Gastroesophageal sphincter (tissue), 4 donors: ENCODE results near the gene SLC4A2. TPM values are rescaled to one million over a fixed set of nuclear protein-coding genes. Genes with fewer than 3 reads are reported as not detected.

ENCODE experiments used
- ATAC-seq: fragments of 150-250 bp; one replicate; pipeline ENCODE4 v1.9.1; 2016; ENCODE audit warnings: mild to moderate bottlenecking, moderate library complexity
- H3K27ac ChIP-seq, 4 donors: fragments of 200-600 bp; sonication (generic) in 3 of 4; 1 replicate in 3 of 4; 2 replicates in 1 of 4; pipeline ENCODE4 v1.5.1; 2016 to 2019
- H3K27me3 ChIP-seq: fragments of 200-600 bp; sonication (generic); one replicate; pipeline ENCODE4 v1.5.1; 2019
- H3K36me3 ChIP-seq, 2 donors: fragments of 200-600 bp; sonication (generic); one replicate each; pipeline ENCODE4 v1.5.1; 2019; ENCODE audit warnings: control low read depth in 1 of 2
- H3K4me1 ChIP-seq, 3 donors: fragments of 200-600 bp; sonication (generic); 1 replicate in 2 of 3; 2 replicates in 1 of 3; pipeline ENCODE4 v1.5.1; 2016 to 2019; ENCODE audit warnings: control low read depth in 2 of 3
- H3K4me3 ChIP-seq, 2 donors: fragments of 200-600 bp; sonication (generic); one replicate each; pipeline ENCODE4 v1.5.1; 2019; ENCODE audit warnings: mild to moderate bottlenecking in 1 of 2, moderate library complexity in 1 of 2
- H3K9me3 ChIP-seq, 3 donors: fragments of 200-600 bp; sonication (generic); one replicate each; pipeline ENCODE4 v1.5.1; 2017 to 2019; ENCODE audit warnings: control low read depth in 2 of 3
- CTCF ChIP-seq, 4 experiments: fragments of 200-600 bp in 2 of 4; fragments of 450-650 bp in 2 of 4; sonication (generic) in 1 of 4; IDR thresholded peaks; one replicate each; pipeline ENCODE4 v1.5.1; 2017 to 2019; ENCODE audit warnings: antibody characterized with exemption in 4 of 4, mild to moderate bottlenecking in 2 of 4, moderate library complexity in 2 of 4
- EP300 ChIP-seq: sonication (generic); formaldehyde crosslinking; IDR thresholded peaks from one replicate; pipeline ENCODE4 v1.6.1; 2017; ENCODE audit warnings: antibody characterized with exemption, mild to moderate bottlenecking
- POLR2A ChIP-seq, 2 donors: fragments of 450-650 bp; IDR thresholded peaks; one replicate each; pipeline ENCODE4 v1.6.1; 2017; ENCODE audit warnings: antibody characterized with exemption in 2 of 2, mild to moderate bottlenecking in 2 of 2, moderate library complexity in 1 of 2
- POLR2AphosphoS5 ChIP-seq: sonication (generic); formaldehyde crosslinking; IDR thresholded peaks from one replicate; pipeline ENCODE4 v1.6.1; 2017; ENCODE audit warnings: antibody characterized with exemption
- WGBS, 2 donors: methylation state at CpG; one replicate each; pipeline ENCODE4 v1.1.5; 2018; ENCODE audit warnings: low coverage in 1 of 2; 5-methylcytosine and 5-hydroxymethylcytosine counted together
- total RNA-seq, 4 donors: library from RNA; depleted of rRNA; stranded (reverse); fragments of >200 nt; gene quantifications; one replicate each; pipeline ENCODE4 v1.1.0, GENCODE V29; 2016

Gene SLC4A2
- total RNA-seq, 4 donors from 2014 or later, result 77.8 to 152 (median 95.7) TPM

GRCh38 chr7:151012031-151012692, 47.2 kb upstream of the SLC4A2 start:
- Histone ChIP-seq H3K27me3 (peaks cover 93% of the 10 kb centered on the region), H3K36me3 (no peaks in the 10 kb centered on the region)
- no peak for ATAC-seq

GRCh38 chr7:151012911-151013347, 46.5 kb upstream of the SLC4A2 start:
- TF ChIP-seq CTCF (IDR thresholded peaks at IDR 0.05), result peak in 3 of 4 experiments; percentile 13 to 44 (median 35)
- TF ChIP-seq EP300, result no peak
- 48% methylated on average over 9 of the region's 23 CpGs; no CpG with 5 or more reads in 1 of the 2 donors for WGBS, 2 donors
- Histone ChIP-seq H3K27ac (no peak overlapping the region), H3K4me3 (peak overlapping the region in 1 of 2 donors; percentile 40), H3K9me3 (no peaks in the 10 kb centered on the region), H3K27me3 (peaks cover 100% of the 10 kb centered on the region), H3K36me3 (no peaks in the 10 kb centered on the region), H3K4me1 (peaks cover 0 to 49% (median 18%) of the 10 kb centered on the region in 3 donors)
- ATAC-seq, result no peak

More at GRCh38 chr7:151012031-151012692, 47.2 kb upstream of the SLC4A2 start:
- Histone ChIP-seq H3K4me3 (no peak overlapping the region), H3K9me3 (no peaks in the 10 kb centered on the region), H3K4me1 (peaks cover 0 to 50% (median 14%) of the 10 kb centered on the region in 3 donors), H3K27ac (no peak overlapping the region)
- WGBS, 2 donors, result 55 to 71% methylated on average over 2 to 3 of the region's 6 CpGs
- TF ChIP-seq EP300 (no peak), POLR2AphosphoS5 (no peak), POLR2A (IDR thresholded peaks at IDR 0.05) (no peak), CTCF (IDR thresholded peaks at IDR 0.05) (no peak)

- Histone ChIP-seq H3K9me3 (no peaks in the 10 kb centered on the region), H3K4me1 (peaks cover 0 to 49% (median 22%) of the 10 kb centered on the region in 3 donors), H3K36me3 (no peaks in the 10 kb centered on the region), H3K4me3 (peak overlapping the region in 1 of 2 donors; percentile 40), H3K27ac (no peak overlapping the region), H3K27me3 (peaks cover 100% of the 10 kb centered on the region)
- TF ChIP-seq POLR2A (IDR thresholded peaks at IDR 0.05), result no peak
- no peak for TF ChIP-seq EP300
- no peak for TF ChIP-seq CTCF (IDR thresholded peaks at IDR 0.05)
- TF ChIP-seq POLR2AphosphoS5, result no peak
- no CpG with 5 or more reads among the region's 26 CpGs for WGBS, 2 donors
- no peak for ATAC-seq
Measured at GRCh38 chr7:151013356-151013732, 46.0 kb upstream of the SLC4A2 start.

- TF ChIP-seq CTCF (IDR thresholded peaks at IDR 0.05) (peak in 1 of 4 experiments; percentile 17), POLR2A (IDR thresholded peaks at IDR 0.05) (no peak)
- 57 to 61% methylated on average over 6 to 7 of the region's 55 CpGs for WGBS, 2 donors
- Histone ChIP-seq H3K4me1 (peaks cover 0 to 49% (median 26%) of the 10 kb centered on the region in 3 donors), H3K27me3 (peaks cover 100% of the 10 kb centered on the region), H3K27ac (no peak overlapping the region), H3K4me3 (peak overlapping the region in 1 of 2 donors; percentile 40), H3K9me3 (no peaks in the 10 kb centered on the region), H3K36me3 (no peaks in the 10 kb centered on the region)
- ATAC-seq, result peak; percentile 20
Measured at GRCh38 chr7:151013733-151014497, 45.5 kb upstream of the SLC4A2 start.
